Brain microvascular endothelial cell (primary cell): ENCODE measurements around the gene PSAP.
"Not testable (repeated sequence)": the region's sequence is repeated elsewhere in the genome, so short reads cannot be mapped to it uniquely, and the experiment has no call there.

Experiments used
- DNase-seq: peaks from one replicate; pipeline ENCODE4 v3.0.0-alpha.2; 2020
- H3K27ac ChIP-seq: fragments of 250-450 bp; sonication (Bioruptor Pico); 2 replicates; pipeline ENCODE4 v1.5.1; 2020; ENCODE audit warnings: mild to moderate bottlenecking, moderate library complexity
- H3K27me3 ChIP-seq: fragments of 250-450 bp; sonication (Bioruptor Pico); replicated peaks from 2 replicates; pipeline ENCODE4 v1.5.1; 2020; ENCODE audit warnings: mild to moderate bottlenecking
- H3K36me3 ChIP-seq: fragments of 250-450 bp; sonication (Bioruptor Pico); replicated peaks from 2 replicates; pipeline ENCODE4 v1.5.1; 2020; ENCODE audit warnings: mild to moderate bottlenecking
- H3K4me3 ChIP-seq: 2 replicates; pipeline ENCODE4 v1.5.1; 2011; ENCODE audit warnings: low read depth, mild to moderate bottlenecking, control low read depth, low read length, moderate library complexity
- CTCF ChIP-seq: IDR thresholded peaks from 2 replicates; pipeline ENCODE4 v1.5.1; 2011; ENCODE audit warnings: low read depth, mild to moderate bottlenecking, moderate library complexity, low read length, control low read depth, inconsistent platforms; ENCODE audit errors: missing control alignments
- in situ Hi-C: cut with HindIII; loops from 2 replicates; pipeline ENCODE4 v1.10.0; 2017; ENCODE audit warnings: low sequenced_read_pairs, low pct_ligation_motif_present

PSAP gene

GRCh38 chr10:71877821-71878220 lies 26.8 kb upstream of the PSAP start:
- no peak overlapping the region for H3K27ac ChIP-seq
- TF ChIP-seq CTCF = no peak
- no peaks in the 10 kb centered on the region for H3K36me3 ChIP-seq
- no peaks in the 10 kb centered on the region for H3K27me3 ChIP-seq
- no peak overlapping the region for H3K4me3 ChIP-seq
- in situ Hi-C loops = no loop called here
- no peak for DNase-seq

GRCh38 chr10:71874680-71875354 lies 23.8 kb upstream of the PSAP start:
- not testable (repeated sequence) for DNase-seq

GRCh38 chr10:71873582-71874211 lies 22.6 kb upstream of the PSAP start:
- Histone ChIP-seq H3K36me3 (no peaks in the 10 kb centered on the region), H3K4me3 (no peak overlapping the region), H3K27ac (no peak overlapping the region), H3K27me3 (no peaks in the 10 kb centered on the region)
- no peak for DNase-seq
- in situ Hi-C loops = no loop called here
- no peak for TF ChIP-seq CTCF

More at GRCh38 chr10:71874680-71875354, 23.8 kb upstream of the PSAP start:
- H3K36me3 ChIP-seq, H3K27ac ChIP-seq, H3K27me3 ChIP-seq, H3K4me3 ChIP-seq, in situ Hi-C loops: not testable (repeated sequence)

GRCh38 chr10:71869601-71870000 lies 18.6 kb upstream of the PSAP start:
- H3K36me3 ChIP-seq, H3K4me3 ChIP-seq, H3K27me3 ChIP-seq, H3K27ac ChIP-seq, in situ Hi-C loops, DNase-seq: not testable (repeated sequence)

- H3K4me3 ChIP-seq = no peak overlapping the region
- peak; percentile 80 for DNase-seq
- H3K27ac ChIP-seq = no peak overlapping the region
- no peaks in the 10 kb centered on the region for H3K27me3 ChIP-seq
- no peaks in the 10 kb centered on the region for H3K36me3 ChIP-seq
- TF ChIP-seq CTCF = no peak
- in situ Hi-C loops = no loop called here
These were observed 17.2 kb upstream of the PSAP start for GRCh38 chr10:71868192-71868697.

- H3K36me3 ChIP-seq = no peaks in the 10 kb centered on the region
- in situ Hi-C loops = no loop called here
- no peak overlapping the region for H3K4me3 ChIP-seq
- no peak overlapping the region for H3K27ac ChIP-seq
- no peaks in the 10 kb centered on the region for H3K27me3 ChIP-seq
- DNase-seq = no peak
- TF ChIP-seq CTCF = no peak
These were observed 14.6 kb upstream of the PSAP start for GRCh38 chr10:71865561-71866041.
